Body of pancreas (tissue), 4 donors: ENCODE data around the gene SUGCT. TPM values are rescaled to one million over a fixed set of nuclear protein-coding genes. Genes with fewer than 3 reads are reported as not detected.

Source experiments
- ATAC-seq: fragments of 150-250 bp; one replicate; pipeline ENCODE4 v1.9.1; 2016
- DNase-seq, 4 donors: peaks; one replicate each; pipeline ENCODE4 v3.0.0-alpha.2; 2019
- H3K27ac ChIP-seq, 4 donors: fragments of 200-600 bp; sonication (generic); 1 replicate in 3 of 4; 2 replicates in 1 of 4; pipeline versions ENCODE4 v1.5.1 to v1.6.1; 2016 to 2019; ENCODE audit warnings: mild to moderate bottlenecking in 1 of 4, mixed read lengths in 1 of 4, moderate library complexity in 1 of 4
- H3K27me3 ChIP-seq, 2 donors: fragments of 200-600 bp; sonication (generic); one replicate each; pipeline ENCODE4 v1.6.0; 2016; ENCODE audit warnings: mild to moderate bottlenecking in 1 of 2
- H3K36me3 ChIP-seq, 2 donors: fragments of 200-600 bp; sonication (generic); replicated peaks in 1 of 2; 2 replicates each; pipeline ENCODE4 v1.5.1; 2016; ENCODE audit warnings: low read depth in 2 of 2; ENCODE audit not compliant: insufficient read depth in 1 of 2
- H3K4me1 ChIP-seq: fragments of 200-600 bp; sonication (generic); one replicate; pipeline ENCODE4 v1.6.0; 2016
- H3K4me3 ChIP-seq, 2 donors: fragments of 200-600 bp; sonication (generic); 1 replicate in 1 of 2; 2 replicates in 1 of 2; pipeline ENCODE4 v1.5.1; 2016 to 2019
- H3K9me3 ChIP-seq, 3 donors: fragments of 200-600 bp; sonication (generic); 1 replicate in 2 of 3; 2 replicates in 1 of 3; pipeline ENCODE4 v1.5.1; 2016
- POLR2A ChIP-seq, 3 donors: fragments of 450-650 bp; IDR thresholded peaks; one replicate each; pipeline ENCODE4 v1.6.1; 2016; ENCODE audit warnings: antibody characterized with exemption in 3 of 3, mild to moderate bottlenecking in 2 of 3
- WGBS, 2 donors: methylation state at CpG; one replicate each; pipeline ENCODE4 v1.1.5; 2017; 5-methylcytosine and 5-hydroxymethylcytosine counted together
- intact Hi-C: fragments of 100-400 bp; cut with DNase I; formaldehyde crosslinking; loops from one replicate; pipeline ENCODE4 v1.15.1; 2023
- total RNA-seq, 2 donors: library from RNA; depleted of rRNA; stranded (reverse); fragments of >200 nt; gene quantifications; one replicate each; pipeline ENCODE4 v1.1.0, GENCODE V29; 2016
- TF ChIP-seq, protein P1 (sequence below), 7 experiments: fragments of 450-650 bp in 4 of 7; fragments of 200-600 bp in 3 of 7; sonication (generic) in 3 of 7; IDR thresholded peaks; one replicate each; pipeline ENCODE4 v1.5.1; 2016 to 2019; ENCODE audit warnings: antibody characterized with exemption in 7 of 7

Gene SUGCT
- total RNA-seq, 2 donors from 2014 or later = 0.78 to 1.3 TPM

- no peaks in the 10 kb centered on the region for H3K27me3 ChIP-seq
- TF ChIP-seq POLR2A (IDR thresholded peaks at IDR 0.05) = no peak
- TF ChIP-seq, protein P1, sequence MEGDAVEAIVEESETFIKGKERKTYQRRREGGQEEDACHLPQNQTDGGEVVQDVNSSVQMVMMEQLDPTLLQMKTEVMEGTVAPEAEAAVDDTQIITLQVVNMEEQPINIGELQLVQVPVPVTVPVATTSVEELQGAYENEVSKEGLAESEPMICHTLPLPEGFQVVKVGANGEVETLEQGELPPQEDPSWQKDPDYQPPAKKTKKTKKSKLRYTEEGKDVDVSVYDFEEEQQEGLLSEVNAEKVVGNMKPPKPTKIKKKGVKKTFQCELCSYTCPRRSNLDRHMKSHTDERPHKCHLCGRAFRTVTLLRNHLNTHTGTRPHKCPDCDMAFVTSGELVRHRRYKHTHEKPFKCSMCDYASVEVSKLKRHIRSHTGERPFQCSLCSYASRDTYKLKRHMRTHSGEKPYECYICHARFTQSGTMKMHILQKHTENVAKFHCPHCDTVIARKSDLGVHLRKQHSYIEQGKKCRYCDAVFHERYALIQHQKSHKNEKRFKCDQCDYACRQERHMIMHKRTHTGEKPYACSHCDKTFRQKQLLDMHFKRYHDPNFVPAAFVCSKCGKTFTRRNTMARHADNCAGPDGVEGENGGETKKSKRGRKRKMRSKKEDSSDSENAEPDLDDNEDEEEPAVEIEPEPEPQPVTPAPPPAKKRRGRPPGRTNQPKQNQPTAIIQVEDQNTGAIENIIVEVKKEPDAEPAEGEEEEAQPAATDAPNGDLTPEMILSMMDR (IDR thresholded peaks at IDR 0.05) = no peak
- ATAC-seq = no peak
- no peaks in the 10 kb centered on the region for H3K4me1 ChIP-seq
- no peak overlapping the region for H3K4me3 ChIP-seq
- no peaks in the 10 kb centered on the region for H3K36me3 ChIP-seq
- peaks cover 0 to 4% (median 0%) of the 10 kb centered on the region in 3 donors for H3K9me3 ChIP-seq
- no peak for DNase-seq
- intact Hi-C loops = no loop called here
- H3K27ac ChIP-seq = no peak overlapping the region
- WGBS, 2 donors = 77 to 81% methylated on average over 3 of the region's 3 CpGs
Measured at GRCh38 chr7:40848541-40849221, 713.9 kb downstream of the SUGCT start.

DNA sequence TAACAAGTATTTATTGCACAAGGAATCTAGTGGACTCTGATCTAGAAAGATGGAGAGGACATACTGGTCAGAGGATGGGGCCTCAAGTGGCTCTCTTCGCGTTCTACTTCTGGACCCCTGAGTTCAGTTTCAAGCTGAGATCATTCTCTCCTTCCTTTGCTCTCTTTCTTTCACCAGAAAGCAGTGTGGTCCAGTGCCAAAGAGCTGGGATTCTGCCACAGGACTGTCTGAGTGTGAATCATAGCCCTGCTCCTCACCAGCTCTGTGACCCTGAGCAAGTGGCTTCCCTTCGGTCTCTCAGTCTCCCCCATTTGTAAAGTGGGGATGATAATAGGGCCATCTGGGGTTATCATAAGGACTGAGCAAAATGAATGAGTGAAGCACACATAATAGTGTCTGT, 715.2 kb downstream of the SUGCT start:
- DNase-seq = no peak
- H3K36me3 ChIP-seq = no peaks in the 10 kb centered on the region
- TF ChIP-seq POLR2A (IDR thresholded peaks at IDR 0.05) = no peak
- TF ChIP-seq, protein P1 (IDR thresholded peaks at IDR 0.05) = no peak
- 87 to 92% methylated on average over 3 of the region's 3 CpGs for WGBS, 2 donors
- H3K9me3 ChIP-seq = no peaks in the 10 kb centered on the region
- no peaks in the 10 kb centered on the region for H3K27me3 ChIP-seq
- intact Hi-C loops = no loop called here
- no peak overlapping the region for H3K27ac ChIP-seq
- no peaks in the 10 kb centered on the region for H3K4me1 ChIP-seq
- H3K4me3 ChIP-seq = no peak overlapping the region
- ATAC-seq = no peak

DNA sequence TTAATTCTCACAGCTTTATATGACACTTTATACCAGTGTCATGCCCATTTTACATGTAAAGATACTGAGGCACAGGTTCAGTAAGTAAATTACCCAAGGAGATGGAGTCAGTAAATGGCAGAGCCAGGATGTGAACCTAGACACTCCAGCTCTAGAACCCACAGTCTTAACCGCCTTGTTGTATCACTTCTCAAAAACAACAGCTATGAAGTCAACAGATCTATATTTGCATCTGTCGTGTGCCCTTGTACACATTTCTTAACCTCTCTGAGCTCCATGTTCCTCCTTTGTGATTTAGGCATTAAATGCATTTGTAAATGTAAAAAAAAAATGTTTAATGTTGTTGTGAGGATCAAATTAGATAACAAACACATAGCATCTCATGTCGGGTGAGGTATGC, 716.2 kb downstream of the SUGCT start:
- DNase-seq (no peak), ATAC-seq (no peak)
- intact Hi-C loops = no loop called here
- Histone ChIP-seq H3K9me3 (no peaks in the 10 kb centered on the region), H3K36me3 (no peaks in the 10 kb centered on the region), H3K27ac (no peak overlapping the region), H3K27me3 (no peaks in the 10 kb centered on the region), H3K4me3 (no peak overlapping the region), H3K4me1 (no peaks in the 10 kb centered on the region)
- TF ChIP-seq, protein P1 (IDR thresholded peaks at IDR 0.05) = no peak
- TF ChIP-seq POLR2A (IDR thresholded peaks at IDR 0.05) = no peak
- WGBS, 2 donors = 78 to 84% methylated on average over 3 of the region's 3 CpGs

DNA sequence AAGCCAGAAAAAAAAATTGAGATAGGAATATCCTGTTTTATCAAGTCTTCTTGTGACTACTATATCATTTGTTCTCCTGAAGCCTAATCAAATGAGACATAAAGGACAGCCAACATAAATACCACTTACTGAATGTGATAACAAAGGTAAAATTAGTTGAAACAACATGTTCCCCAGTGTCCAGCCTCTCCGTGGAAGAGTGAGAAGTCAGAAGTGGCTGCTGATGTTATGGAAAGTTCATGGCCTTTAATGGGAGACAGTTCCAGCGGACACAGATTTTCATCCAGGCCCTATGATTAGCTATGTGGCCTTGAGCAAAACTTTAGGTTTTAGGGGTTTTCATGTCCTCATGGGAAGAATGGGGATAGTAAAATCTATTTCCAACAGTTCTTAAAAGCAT, 724.3 kb downstream of the SUGCT start:
- Histone ChIP-seq H3K4me1 (no peaks in the 10 kb centered on the region), H3K27ac (no peak overlapping the region), H3K27me3 (no peaks in the 10 kb centered on the region), H3K4me3 (no peak overlapping the region), H3K36me3 (no peaks in the 10 kb centered on the region), H3K9me3 (no peaks in the 10 kb centered on the region)
- ATAC-seq (no peak), DNase-seq (no peak)
- TF ChIP-seq, protein P1 (IDR thresholded peaks at IDR 0.05) = no peak
- TF ChIP-seq POLR2A (IDR thresholded peaks at IDR 0.05) = no peak
- intact Hi-C loops = no loop called here
- 70 to 72% methylated on average over 2 of the region's 2 CpGs for WGBS, 2 donors

GRCh38 chr7:40859965-40860543, 725.2 kb downstream of the SUGCT start:
- 83% methylated on average over 15 of the region's 15 CpGs for WGBS, 2 donors
- no peak for DNase-seq
- intact Hi-C loops = no loop called here

More at GRCh38 chr7:40859965-40860543, 725.2 kb downstream of the SUGCT start:
- H3K36me3 ChIP-seq = no peaks in the 10 kb centered on the region
- TF ChIP-seq, protein P1 (IDR thresholded peaks at IDR 0.05) = no peak
- no peak for TF ChIP-seq POLR2A (IDR thresholded peaks at IDR 0.05)
- H3K9me3 ChIP-seq = no peaks in the 10 kb centered on the region
- H3K4me1 ChIP-seq = no peaks in the 10 kb centered on the region
- no peak for ATAC-seq
- no peak overlapping the region for H3K4me3 ChIP-seq
- H3K27ac ChIP-seq = no peak overlapping the region
- no peaks in the 10 kb centered on the region for H3K27me3 ChIP-seq
